Activated T-helper 1 cell treated with anti-CD3 and anti-CD28 coated beads, Interleukin-2, amount 50 U/mL, for 16 hours (primary cell): ENCODE measurements around the gene TMEM88.
A peak's percentile ranks its signal among the peaks of the same experiment; 100 is the strongest.

ENCODE experiments used
- DNase-seq, 2 donors: peaks; one replicate each; pipeline ENCODE4 v3.0.0-alpha.2; 2020; ENCODE audit warnings: low read depth in 1 of 2, low spot score in 1 of 2

The TMEM88 gene

DNA sequence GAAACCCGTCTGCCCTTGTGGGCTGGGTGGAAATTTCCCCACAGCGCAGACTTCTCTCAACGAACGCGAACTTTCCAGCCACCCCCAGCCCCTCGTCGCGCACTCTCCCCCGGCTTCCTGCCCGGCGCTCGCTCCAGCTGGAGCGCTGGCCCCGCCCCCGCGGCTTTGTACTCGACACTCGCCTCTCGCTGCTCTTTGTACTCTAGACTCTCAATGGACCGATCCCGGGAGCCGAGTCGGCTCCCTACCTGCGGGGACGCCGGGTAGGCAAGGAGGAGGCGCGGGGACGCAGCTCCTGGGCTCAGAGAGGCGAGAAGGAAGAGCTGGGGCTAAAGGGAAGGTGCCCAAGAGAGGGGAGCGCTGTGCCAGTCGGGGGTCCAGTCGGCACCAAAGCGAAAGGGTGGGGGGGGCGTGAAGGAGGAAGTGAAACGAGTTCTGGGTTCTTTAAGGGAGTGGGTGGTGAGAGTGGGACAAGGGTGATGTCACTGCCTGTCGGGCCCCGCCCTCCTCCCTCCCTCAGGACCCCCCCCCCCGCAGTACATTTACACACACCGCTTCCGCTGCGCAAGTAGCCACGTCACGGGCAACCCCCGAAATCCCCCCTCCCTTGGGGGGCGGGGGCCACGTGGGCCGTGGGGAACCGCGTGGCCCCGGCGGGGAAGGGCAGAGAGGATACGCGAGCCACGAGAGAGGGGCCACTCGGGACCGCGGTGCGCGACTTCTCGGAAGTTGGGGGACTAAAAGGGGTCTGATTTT, 11.2 kb upstream of the TMEM88 start:
- peak; percentile 70 to 89 for DNase-seq

DNA sequence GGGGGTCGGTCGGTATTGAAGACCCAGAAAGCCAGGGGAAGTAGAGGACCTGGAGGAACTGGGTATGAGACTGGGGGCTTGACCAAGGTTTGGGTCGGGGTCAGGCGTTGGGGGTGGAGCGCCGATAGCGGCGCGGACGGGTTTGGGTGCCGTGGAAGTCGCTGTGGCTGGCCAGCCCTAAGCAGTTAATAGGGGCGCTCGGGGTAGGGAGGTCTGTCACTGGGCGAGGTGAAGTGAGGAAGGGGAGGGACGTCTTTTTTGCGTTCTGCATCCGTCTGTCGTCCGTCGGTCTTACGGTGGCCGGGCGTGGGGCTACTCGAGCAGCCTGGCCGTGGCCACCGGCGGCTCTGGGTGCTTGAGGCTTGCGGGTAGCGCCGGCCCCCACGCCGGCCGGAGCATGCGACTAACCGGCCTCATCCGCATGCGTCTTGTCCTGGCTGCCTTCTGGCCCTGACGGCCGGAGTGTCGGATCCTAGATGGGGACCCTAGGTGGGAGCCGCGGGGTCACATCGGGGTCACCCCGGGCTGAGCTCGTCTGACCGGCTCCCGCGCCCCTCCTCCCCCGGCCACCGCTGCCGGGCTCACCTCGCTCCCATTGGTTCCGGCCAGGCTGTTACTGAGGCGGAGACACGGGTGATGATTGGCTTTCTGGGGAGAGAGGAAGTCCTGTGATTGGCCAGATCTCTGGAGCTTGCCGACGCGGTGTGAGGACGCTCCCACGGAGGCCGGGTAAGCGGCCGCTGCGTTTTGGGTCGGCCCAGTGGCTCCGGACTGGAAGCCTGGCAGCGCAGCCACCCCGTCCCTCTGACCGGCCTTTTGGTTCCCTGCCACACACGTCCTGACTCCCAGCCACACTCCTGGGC, 10.3 kb upstream of the TMEM88 start:
- peak; percentile 46 to 75 for DNase-seq

DNA sequence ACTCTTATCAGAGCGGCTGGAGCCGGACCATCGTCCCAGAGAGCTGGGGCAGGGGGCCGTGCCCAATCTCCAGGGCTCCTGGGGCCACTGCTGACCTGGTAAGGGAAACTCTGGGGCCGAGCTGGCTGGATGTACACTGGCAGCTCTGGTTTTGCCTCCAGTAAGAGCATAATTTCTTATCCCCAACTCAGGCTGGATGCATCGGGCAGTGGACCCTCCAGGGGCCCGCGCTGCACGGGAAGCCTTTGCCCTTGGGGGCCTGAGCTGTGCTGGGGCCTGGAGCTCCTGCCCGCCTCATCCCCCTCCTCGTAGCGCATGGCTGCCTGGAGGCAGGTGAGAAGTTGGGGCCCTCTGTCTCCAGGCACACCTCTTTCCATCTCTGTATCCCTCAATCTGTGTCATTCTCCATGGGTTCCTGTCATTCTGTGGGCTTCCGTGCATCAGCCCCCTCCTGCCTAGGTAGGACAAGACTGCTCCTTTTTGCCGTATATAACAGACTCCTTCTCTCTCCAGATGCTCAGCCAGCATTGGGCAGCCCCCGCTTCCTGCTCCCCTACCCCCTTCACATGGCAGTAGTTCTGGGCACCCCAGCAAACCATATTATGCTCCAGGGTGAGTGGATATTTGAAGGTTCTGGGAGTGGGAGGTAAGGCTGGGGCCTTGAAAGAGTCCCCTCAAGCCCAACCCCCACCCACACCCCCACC, 9.4 kb upstream of the TMEM88 start:
- no peak for DNase-seq

DNA sequence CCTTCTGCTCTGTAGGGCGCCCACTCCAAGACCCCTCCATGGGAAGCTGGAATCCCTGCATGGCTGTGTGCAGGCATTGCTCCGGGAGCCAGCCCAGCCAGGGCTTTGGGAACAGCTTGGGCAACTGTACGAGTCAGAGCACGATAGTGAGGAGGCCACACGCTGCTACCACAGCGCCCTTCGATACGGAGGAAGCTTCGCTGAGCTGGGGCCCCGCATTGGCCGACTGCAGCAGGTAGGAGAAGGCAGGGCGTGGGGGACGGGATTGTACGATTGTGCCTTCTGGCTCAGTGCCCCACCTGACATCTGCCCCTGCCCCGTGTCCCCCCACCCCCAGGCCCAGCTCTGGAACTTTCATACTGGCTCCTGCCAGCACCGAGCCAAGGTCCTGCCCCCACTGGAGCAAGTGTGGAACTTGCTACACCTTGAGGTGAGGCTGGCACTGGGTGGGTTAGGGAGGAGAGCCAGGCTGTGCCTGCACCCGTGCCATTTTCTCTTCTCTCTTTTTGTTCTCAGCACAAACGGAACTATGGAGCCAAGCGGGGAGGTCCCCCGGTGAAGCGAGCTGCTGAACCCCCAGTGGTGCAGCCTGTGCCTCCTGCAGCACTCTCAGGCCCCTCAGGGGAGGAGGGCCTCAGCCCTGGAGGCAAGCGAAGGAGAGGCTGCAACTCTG, 8.7 kb upstream of the TMEM88 start:
- DNase-seq: no peak

GRCh38 chr17:7846765-7847661, 7.9 kb upstream of the TMEM88 start:
- DNase-seq: no peak

DNA sequence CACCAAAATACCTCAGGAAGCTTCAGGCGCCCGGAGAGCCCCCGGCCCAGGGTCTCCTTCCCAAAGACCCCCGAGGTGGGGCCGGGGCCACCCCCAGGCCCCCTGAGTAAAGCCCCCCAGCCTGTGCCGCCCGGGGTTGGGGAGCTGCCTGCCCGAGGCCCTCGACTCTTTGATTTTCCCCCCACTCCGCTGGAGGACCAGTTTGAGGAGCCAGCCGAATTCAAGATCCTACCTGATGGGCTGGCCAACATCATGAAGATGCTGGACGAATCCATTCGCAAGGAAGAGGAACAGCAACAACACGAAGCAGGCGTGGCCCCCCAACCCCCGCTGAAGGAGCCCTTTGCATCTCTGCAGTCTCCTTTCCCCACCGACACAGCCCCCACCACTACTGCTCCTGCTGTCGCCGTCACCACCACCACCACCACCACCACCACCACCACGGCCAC, 6.7 kb upstream of the TMEM88 start:
- DNase-seq: no peak

GRCh38 chr17:7848739-7849129, 6.1 kb upstream of the TMEM88 start:
- no peak for DNase-seq

- no peak for DNase-seq
Measured at GRCh38 chr17:7849130-7849750, 5.6 kb upstream of the TMEM88 start.

- DNase-seq: no peak
Measured at GRCh38 chr17:7849751-7850504, 4.9 kb upstream of the TMEM88 start.

DNA sequence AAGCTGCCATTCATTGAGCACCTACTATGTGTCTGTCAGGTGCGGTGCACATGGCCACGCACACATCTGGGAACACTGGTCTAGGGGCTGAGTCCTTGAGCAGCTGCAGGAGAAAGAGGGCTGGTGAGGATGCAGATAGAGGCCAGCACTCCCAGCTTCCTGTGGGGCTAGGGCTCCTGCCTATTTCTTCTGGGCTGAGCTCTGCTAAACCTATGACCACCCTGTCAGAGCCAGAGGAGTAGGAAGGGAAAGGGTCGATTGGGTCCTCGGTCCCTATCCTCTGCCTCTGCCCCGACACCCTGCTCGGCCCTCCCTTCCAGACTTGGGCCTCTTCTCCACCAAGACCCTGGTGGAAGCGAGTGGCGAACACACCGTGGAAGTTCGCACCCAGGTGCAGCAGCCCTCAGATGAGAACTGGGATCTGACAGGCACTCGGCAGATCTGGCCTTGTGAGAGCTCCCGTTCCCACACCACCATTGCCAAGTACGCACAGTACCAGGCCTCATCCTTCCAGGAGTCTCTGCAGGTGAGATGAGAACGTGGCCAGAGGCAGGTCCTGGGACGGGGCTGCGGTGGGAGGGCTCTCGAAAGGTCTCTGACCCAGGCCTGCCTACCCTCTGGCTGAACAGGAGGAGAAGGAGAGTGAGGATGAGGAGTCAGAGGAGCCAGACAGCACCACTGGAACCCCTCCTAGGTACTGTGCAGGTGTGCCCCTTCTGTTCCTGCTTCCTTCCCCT, 4.0 kb upstream of the TMEM88 start:
- no peak for DNase-seq

DNA sequence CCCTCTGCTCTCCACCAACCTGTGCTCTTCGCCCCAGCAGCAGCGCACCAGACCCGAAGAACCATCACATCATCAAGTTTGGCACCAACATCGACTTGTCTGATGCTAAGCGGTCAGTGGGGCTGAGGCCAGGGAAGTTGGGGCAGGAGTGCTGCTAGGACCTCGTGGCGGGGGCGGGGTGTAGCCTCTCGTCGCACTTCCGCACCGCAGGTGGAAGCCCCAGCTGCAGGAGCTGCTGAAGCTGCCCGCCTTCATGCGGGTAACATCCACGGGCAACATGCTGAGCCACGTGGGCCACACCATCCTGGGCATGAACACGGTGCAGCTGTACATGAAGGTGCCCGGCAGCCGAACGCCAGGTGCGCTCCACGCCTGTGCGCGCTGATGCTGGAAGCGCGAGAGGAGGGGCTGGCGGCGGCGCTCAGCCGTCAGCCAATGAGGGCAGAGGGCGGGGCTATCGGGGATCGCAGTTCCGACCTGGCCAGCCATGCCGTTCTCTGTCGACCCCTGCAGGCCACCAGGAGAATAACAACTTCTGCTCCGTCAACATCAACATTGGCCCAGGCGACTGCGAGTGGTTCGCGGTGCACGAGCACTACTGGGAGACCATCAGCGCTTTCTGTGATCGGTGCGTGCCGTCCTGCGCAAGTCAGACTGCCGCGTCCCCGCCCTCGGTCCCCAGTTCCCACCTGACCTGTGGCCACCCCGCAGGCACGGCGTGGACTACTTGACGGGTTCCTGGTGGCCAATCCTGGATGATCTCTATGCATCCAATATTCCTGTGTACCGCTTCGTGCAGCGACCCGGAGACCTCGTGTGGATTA, 3.2 kb upstream of the TMEM88 start:
- peak; percentile 87 to 89 for DNase-seq

- DNase-seq: no peak
Measured at GRCh38 chr17:7852262-7852670, 2.6 kb upstream of the TMEM88 start.

- no peak for DNase-seq
Measured at GRCh38 chr17:7852919-7853690, 1.8 kb upstream of the TMEM88 start.

DNA sequence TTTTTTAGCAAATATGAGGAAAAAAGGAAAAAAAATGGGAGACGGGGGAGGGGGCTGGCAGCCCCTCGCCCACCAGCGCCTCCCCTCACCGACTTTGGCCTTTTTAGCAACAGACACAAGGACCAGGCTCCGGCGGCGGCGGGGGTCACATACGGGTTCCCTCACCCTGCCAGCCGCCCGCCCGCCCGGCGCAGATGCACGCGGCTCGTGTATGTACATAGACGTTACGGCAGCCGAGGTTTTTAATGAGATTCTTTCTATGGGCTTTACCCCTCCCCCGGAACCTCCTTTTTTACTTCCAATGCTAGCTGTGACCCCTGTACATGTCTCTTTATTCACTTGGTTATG, 1.2 kb upstream of the TMEM88 start:
- DNase-seq: no peak

DNA sequence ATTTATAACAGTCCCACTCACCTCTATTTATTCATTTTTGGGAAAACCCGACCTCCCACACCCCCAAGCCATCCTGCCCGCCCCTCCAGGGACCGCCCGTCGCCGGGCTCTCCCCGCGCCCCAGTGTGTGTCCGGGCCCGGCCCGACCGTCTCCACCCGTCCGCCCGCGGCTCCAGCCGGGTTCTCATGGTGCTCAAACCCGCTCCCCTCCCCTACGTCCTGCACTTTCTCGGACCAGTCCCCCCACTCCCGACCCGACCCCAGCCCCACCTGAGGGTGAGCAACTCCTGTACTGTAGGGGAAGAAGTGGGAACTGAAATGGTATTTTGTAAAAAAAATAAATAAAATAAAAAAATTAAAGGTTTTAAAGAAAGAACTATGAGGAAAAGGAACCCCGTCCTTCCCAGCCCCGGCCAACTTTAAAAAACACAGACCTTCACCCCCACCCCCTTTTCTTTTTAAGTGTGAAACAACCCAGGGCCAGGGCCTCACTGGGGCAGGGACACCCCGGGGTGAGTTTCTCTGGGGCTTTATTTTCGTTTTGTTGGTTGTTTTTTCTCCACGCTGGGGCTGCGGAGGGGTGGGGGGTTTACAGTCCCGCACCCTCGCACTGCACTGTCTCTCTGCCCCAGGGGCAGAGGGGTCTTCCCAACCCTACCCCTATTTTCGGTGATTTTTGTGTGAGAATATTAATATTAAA, 638 bp upstream of the TMEM88 start:
- DNase-seq: no peak

GRCh38 chr17:7855660-7856010, 769 bp downstream of the TMEM88 start:
- DNase-seq: no peak
